A673 (cell line): ENCODE measurements around the gene ALG6.

ENCODE experiments used
- EZH2 ChIP-seq: fragments of 200-600 bp; sonication (generic); IDR thresholded peaks from 2 replicates; pipeline ENCODE4 v1.6.1; 2017; ENCODE audit warnings: borderline replicate concordance, low read depth, mild to moderate bottlenecking, mixed read lengths, antibody characterized with exemption, low read length; ENCODE audit not compliant: poor library complexity, severe bottlenecking
- TF ChIP-seq, protein P1 (sequence below): fragments of 300-800, 200-600 bp; sonication (generic); conservative IDR thresholded peaks from 2 replicates; pipeline ENCODE4 v1.5.1; 2017; ENCODE audit warnings: low read depth, mild to moderate bottlenecking, antibody characterized with exemption, low read length, moderate library complexity, mixed read lengths

DNA sequence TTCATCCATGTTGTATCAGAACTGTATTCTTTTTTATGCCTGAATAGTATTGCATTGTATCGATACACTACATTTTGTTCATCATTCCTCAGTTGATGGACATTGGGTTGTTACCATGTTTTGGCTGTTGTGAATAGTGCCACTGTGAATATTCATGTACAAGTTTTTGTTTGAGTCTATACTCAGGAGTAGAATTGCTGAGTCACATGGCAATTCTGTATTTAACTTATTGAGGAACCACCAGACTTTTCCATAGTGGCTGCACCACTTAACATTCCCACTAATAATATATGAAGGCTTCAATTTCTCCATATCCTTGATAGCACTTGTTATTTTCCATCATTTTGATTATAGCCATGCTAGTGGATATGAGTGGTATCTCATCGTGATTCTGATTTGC lies 56.2 kb downstream of the ALG6 start:
- TF ChIP-seq, protein P1, sequence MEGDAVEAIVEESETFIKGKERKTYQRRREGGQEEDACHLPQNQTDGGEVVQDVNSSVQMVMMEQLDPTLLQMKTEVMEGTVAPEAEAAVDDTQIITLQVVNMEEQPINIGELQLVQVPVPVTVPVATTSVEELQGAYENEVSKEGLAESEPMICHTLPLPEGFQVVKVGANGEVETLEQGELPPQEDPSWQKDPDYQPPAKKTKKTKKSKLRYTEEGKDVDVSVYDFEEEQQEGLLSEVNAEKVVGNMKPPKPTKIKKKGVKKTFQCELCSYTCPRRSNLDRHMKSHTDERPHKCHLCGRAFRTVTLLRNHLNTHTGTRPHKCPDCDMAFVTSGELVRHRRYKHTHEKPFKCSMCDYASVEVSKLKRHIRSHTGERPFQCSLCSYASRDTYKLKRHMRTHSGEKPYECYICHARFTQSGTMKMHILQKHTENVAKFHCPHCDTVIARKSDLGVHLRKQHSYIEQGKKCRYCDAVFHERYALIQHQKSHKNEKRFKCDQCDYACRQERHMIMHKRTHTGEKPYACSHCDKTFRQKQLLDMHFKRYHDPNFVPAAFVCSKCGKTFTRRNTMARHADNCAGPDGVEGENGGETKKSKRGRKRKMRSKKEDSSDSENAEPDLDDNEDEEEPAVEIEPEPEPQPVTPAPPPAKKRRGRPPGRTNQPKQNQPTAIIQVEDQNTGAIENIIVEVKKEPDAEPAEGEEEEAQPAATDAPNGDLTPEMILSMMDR: no peak
- no peak for TF ChIP-seq EZH2
